Nephron (organoid): ENCODE results near the gene TEKT2.

Experiments
- H3K27ac Mint-ChIP-seq, 3 experiments: 2 replicates each; pipeline ENCODE4 v1.8.0; 2020; ENCODE audit warnings: mixed read lengths in 3 of 3, mild to moderate bottlenecking in 2 of 3, moderate library complexity in 1 of 3
- H3K27me3 Mint-ChIP-seq: 2 replicates; pipeline ENCODE4 v1.8.0; 2021; ENCODE audit warnings: low read depth, mild to moderate bottlenecking, moderate library complexity, mixed read lengths
- H3K36me3 Mint-ChIP-seq: 2 replicates; pipeline ENCODE4 v1.8.0; 2020; ENCODE audit warnings: low read depth, mixed read lengths
- H3K4me1 Mint-ChIP-seq: 2 replicates; pipeline ENCODE4 v1.8.0; 2020; ENCODE audit warnings: mixed read lengths
- H3K4me3 Mint-ChIP-seq, 3 experiments: 2 replicates each; pipeline ENCODE4 v1.8.0; 2020; ENCODE audit warnings: mild to moderate bottlenecking in 3 of 3, mixed read lengths in 3 of 3, moderate library complexity in 2 of 3
- H3K9me3 Mint-ChIP-seq: 2 replicates; pipeline ENCODE4 v1.8.0; 2020; ENCODE audit warnings: mixed read lengths
- TF ChIP-seq, protein P1 (sequence below), 3 experiments: fragments of 200-600 bp; sonication (generic); IDR thresholded peaks; one replicate each; pipeline ENCODE4 v1.5.0; 2021; ENCODE audit warnings: antibody characterized with exemption in 3 of 3; ENCODE audit not compliant: unreplicated experiment in 3 of 3

The TEKT2 gene

DNA sequence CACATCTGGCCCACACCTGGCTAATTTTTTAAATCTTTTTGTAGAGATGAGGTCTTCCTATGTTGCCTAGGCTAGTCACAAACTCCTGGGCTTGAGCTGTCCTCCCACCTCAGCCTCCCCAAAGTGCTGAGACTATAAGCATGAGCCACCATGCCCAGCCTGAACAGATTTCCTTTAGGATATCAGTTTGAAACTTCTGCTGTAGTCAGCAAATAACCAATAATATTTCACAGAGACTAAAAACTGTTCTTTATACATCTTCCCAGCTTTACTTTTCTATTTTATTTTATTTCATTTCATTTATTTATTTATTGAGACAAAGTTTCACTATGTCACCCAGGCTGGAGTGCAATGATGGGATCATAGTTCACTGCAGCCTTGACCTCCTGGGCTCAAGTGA lies 29.9 kb upstream of the TEKT2 start:
- TF ChIP-seq, protein P1, sequence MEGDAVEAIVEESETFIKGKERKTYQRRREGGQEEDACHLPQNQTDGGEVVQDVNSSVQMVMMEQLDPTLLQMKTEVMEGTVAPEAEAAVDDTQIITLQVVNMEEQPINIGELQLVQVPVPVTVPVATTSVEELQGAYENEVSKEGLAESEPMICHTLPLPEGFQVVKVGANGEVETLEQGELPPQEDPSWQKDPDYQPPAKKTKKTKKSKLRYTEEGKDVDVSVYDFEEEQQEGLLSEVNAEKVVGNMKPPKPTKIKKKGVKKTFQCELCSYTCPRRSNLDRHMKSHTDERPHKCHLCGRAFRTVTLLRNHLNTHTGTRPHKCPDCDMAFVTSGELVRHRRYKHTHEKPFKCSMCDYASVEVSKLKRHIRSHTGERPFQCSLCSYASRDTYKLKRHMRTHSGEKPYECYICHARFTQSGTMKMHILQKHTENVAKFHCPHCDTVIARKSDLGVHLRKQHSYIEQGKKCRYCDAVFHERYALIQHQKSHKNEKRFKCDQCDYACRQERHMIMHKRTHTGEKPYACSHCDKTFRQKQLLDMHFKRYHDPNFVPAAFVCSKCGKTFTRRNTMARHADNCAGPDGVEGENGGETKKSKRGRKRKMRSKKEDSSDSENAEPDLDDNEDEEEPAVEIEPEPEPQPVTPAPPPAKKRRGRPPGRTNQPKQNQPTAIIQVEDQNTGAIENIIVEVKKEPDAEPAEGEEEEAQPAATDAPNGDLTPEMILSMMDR (IDR thresholded peaks at IDR 0.05; ENCODE audit: unreplicated experiment in 3 of 3): no peak
- no peaks in the 10 kb centered on the region for H3K4me1 Mint-ChIP-seq
- peaks cover 37% of the 10 kb centered on the region for H3K36me3 Mint-ChIP-seq
- no peak overlapping the region for H3K27ac Mint-ChIP-seq
- no peaks in the 10 kb centered on the region for H3K27me3 Mint-ChIP-seq
- H3K9me3 Mint-ChIP-seq: no peaks in the 10 kb centered on the region
- H3K4me3 Mint-ChIP-seq: no peak overlapping the region

- TF ChIP-seq, protein P1 (IDR thresholded peaks at IDR 0.05; ENCODE audit: unreplicated experiment in 3 of 3): no peak
- no peaks in the 10 kb centered on the region for H3K27me3 Mint-ChIP-seq
- H3K27ac Mint-ChIP-seq: no peak overlapping the region
- H3K36me3 Mint-ChIP-seq: peaks cover 27% of the 10 kb centered on the region
- no peaks in the 10 kb centered on the region for H3K9me3 Mint-ChIP-seq
- no peak overlapping the region for H3K4me3 Mint-ChIP-seq
- no peaks in the 10 kb centered on the region for H3K4me1 Mint-ChIP-seq
Measured at GRCh38 chr1:36055706-36056105, 28.2 kb upstream of the TEKT2 start.

GRCh38 chr1:36062315-36062714 lies 21.6 kb upstream of the TEKT2 start:
- Mint-ChIP-seq H3K4me1 (no peaks in the 10 kb centered on the region), H3K9me3 (no peaks in the 10 kb centered on the region), H3K36me3 (no peaks in the 10 kb centered on the region), H3K27me3 (no peaks in the 10 kb centered on the region), H3K27ac (no peak overlapping the region), H3K4me3 (no peak overlapping the region)
- TF ChIP-seq, protein P1 (IDR thresholded peaks at IDR 0.05; ENCODE audit: unreplicated experiment in 3 of 3): no peak

DNA sequence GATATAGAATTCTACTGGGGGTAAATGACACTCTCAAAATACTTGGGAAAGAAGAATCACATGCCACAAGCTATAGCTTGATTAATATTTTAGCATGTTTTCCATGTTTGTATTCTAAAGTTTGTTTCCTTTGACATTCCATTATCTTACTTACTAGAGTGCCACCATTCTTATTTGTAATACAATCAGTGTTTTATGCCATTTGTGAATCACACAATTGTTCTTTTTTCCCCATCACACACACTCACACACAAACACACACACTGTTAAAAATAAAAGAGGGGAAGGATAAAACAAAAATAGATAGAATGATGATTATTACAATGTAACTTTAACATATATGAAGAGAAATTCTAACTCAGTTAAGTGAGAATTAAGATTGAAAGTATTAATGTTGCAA lies 16.0 kb upstream of the TEKT2 start:
- no peaks in the 10 kb centered on the region for H3K36me3 Mint-ChIP-seq
- no peak overlapping the region for H3K4me3 Mint-ChIP-seq
- no peaks in the 10 kb centered on the region for H3K4me1 Mint-ChIP-seq
- H3K9me3 Mint-ChIP-seq: no peaks in the 10 kb centered on the region
- H3K27ac Mint-ChIP-seq: no peak overlapping the region
- no peaks in the 10 kb centered on the region for H3K27me3 Mint-ChIP-seq
- TF ChIP-seq, protein P1 (IDR thresholded peaks at IDR 0.05; ENCODE audit: unreplicated experiment in 3 of 3): no peak

- no peaks in the 10 kb centered on the region for H3K4me1 Mint-ChIP-seq
- H3K27me3 Mint-ChIP-seq: no peaks in the 10 kb centered on the region
- TF ChIP-seq, protein P1 (IDR thresholded peaks at IDR 0.05; ENCODE audit: unreplicated experiment in 3 of 3): no peak
- H3K27ac Mint-ChIP-seq: no peak overlapping the region
- H3K9me3 Mint-ChIP-seq: no peaks in the 10 kb centered on the region
- H3K4me3 Mint-ChIP-seq: no peak overlapping the region
- H3K36me3 Mint-ChIP-seq: no peaks in the 10 kb centered on the region
Measured at GRCh38 chr1:36068866-36069265, 15.0 kb upstream of the TEKT2 start.

- TF ChIP-seq, protein P1 (IDR thresholded peaks at IDR 0.05; ENCODE audit: unreplicated experiment in 3 of 3): no peak
- H3K4me3 Mint-ChIP-seq: no peak overlapping the region
- H3K36me3 Mint-ChIP-seq: no peaks in the 10 kb centered on the region
- no peak overlapping the region for H3K27ac Mint-ChIP-seq
- no peaks in the 10 kb centered on the region for H3K9me3 Mint-ChIP-seq
- no peaks in the 10 kb centered on the region for H3K4me1 Mint-ChIP-seq
- H3K27me3 Mint-ChIP-seq: no peaks in the 10 kb centered on the region
Measured at GRCh38 chr1:36070349-36070748, 13.5 kb upstream of the TEKT2 start.
